GM19395 (cell line): ENCODE results near the gene RBMX2.
"Not testable (repeated sequence)": the region's sequence is repeated elsewhere in the genome, so short reads cannot be mapped to it uniquely, and the experiment has no call there.

ENCODE experiments used
- ATAC-seq: cut with Tn5 transposase; IDR thresholded peaks from one replicate; pipeline ENCODE4 v1.9.1; 2021; ENCODE audit warnings: mild to moderate bottlenecking, moderate library complexity; ENCODE audit not compliant: unreplicated experiment

RBMX2 gene

DNA sequence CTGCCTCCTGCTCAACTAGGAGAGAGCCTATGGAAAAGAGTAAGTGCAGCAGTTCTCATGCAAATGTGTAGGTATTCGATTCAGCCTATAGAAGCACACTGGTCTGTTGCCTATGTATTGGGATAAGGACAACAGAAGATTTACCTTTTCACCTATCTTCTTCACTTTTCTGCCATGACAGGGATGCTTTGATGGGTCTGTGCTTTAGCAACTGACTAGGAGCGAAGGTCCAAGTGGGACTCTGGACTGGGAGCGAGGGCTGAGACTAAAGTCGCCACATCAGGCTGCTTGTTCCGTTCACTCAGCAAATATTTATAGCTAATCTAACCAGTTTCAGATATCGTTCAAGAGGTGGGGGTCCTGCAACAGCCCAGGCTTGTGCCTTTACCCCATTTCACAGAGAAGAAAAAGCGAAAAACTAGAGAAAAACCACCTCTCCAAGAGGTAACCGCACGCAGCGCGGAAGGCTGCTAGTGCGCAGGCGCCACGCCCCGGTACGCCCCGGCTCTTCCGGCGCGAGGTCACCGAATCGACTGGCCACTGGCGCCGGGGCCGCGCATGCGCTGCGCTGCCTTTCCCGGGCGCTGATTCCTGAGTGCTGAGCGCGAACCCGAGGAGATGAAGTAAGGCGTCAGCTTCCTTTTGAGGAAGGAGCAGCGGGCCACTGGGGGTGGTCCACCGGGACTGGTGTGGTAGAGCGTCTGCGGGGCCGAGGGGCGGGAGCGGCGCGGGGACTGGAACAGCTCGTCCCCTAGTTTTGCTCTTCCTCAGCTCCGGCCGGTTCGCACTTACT lies at the start of gene RBMX2:
RBMX2 (plus strand) TSS at position 573 of the 793 bp plus-strand sequence; CDS start at position 619, 46 bp downstream.
- peak; percentile 92 for ATAC-seq

DNA sequence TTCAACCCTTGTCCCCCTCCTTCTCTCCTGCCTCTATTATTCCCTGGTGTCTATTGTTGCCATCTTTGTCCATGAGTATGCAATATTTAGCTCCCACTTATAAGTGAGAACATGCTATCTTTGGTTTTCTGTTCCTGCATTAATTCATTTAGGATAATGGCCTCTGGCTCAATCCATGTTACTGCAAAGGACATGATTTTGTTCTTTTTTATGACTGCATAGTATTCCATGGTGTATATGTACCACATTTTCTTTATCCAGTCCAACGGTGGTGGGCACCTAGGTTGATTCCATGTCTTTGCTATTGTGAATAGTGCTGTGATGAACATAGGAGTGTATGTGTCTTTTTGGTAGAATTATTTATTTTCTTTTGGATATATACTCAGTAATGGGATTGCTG lies 49.7 kb upstream of the RBMX2 start:
- not testable (repeated sequence) for ATAC-seq

DNA sequence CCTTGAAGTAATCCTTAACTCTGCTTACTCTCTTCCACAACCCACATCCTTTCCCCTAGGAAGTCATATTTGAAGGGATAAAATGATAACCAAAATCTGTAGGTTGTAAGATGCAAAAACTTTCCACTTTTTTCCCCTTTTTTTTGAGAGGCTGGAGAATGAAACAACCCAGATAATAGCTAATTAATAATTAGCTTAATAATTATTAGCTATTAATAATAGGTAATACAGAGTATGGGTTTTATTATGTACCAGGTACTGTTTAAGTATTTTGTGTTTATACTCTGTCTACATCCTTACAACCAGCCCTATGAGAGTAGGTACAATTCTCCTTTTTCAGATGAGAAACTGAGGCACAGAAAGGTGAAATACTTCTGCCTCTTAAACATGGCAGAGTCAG lies 25.7 kb upstream of the RBMX2 start:
- no peak for ATAC-seq

- ATAC-seq, result no peak
Observed at GRCh38 chrX:130378024-130378669, 23.6 kb upstream of the RBMX2 start.

GRCh38 chrX:130385520-130385919 lies 16.3 kb upstream of the RBMX2 start, which contains the start of gene GPR119:
TSS of gene GPR119 (minus strand) at chrX:130385674. CDS start at chrX:130385447, 227 bp downstream.
- no peak for ATAC-seq

- ATAC-seq, result no peak
Observed at GRCh38 chrX:130386408-130386808, 15.4 kb upstream of the RBMX2 start.

- ATAC-seq, result no peak
Observed at GRCh38 chrX:130393451-130394074, 8.2 kb upstream of the RBMX2 start.

- ATAC-seq, result no peak
Observed at GRCh38 chrX:130395341-130395740, 6.4 kb upstream of the RBMX2 start.

DNA sequence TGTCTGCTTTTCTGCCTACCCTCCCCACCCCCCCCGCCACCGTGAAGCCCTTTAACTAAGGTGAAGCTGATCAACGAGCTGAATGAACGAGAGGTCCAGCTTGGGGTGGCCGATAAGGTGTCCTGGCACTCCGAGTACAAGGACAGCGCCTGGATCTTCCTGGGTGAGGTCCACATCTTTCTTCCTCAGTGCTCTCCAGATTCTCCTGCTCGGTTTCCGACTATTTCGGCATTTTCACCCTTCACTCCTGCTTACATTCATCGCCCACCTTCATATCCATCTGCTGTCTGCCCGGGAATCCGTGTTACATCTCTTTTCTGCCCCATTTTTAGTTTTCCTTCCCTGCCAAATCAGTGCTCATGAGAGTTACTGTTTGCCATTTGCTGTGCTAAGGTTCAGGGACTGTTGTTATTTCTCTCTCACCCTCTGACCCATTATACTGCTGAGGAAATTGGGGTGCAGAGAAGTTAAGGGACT lies 459 bp downstream of the RBMX2 start:
- no peak for ATAC-seq

- ATAC-seq, result no peak
Observed at GRCh38 chrX:130413415-130413814, 11.6 kb downstream of the RBMX2 start.

- ATAC-seq, result no peak
Observed at GRCh38 chrX:130414800-130415199, 13.0 kb downstream of the RBMX2 start.

- ATAC-seq, result no peak
Observed at GRCh38 chrX:130415201-130415600, 13.4 kb downstream of the RBMX2 start.

DNA sequence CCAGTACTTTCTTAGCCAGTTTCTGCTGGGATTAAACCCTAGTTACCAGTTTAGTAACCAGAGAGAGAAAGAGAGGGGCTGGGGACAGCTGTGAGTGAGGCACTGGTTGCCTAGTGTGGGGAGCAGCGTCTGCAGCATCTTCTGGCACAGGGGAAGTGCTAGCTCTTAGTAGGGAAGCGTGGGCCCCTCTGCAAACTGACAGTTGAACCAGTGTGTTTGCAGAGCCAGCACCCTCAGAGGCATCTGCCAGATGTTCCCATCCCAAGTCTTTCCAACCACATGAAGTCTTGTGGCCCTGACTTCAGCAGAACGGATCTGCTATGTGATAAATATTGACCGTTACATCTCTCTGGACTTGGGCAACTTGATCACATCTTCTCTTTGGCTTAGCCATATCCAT lies 15.0 kb downstream of the RBMX2 start:
- no peak for ATAC-seq

GRCh38 chrX:130418066-130418465 lies 16.3 kb downstream of the RBMX2 start:
- ATAC-seq, result no peak

GRCh38 chrX:130418740-130419139 lies 17.0 kb downstream of the RBMX2 start:
- ATAC-seq, result peak; percentile 38

GRCh38 chrX:130419263-130419662 lies 17.5 kb downstream of the RBMX2 start:
- no peak for ATAC-seq

DNA sequence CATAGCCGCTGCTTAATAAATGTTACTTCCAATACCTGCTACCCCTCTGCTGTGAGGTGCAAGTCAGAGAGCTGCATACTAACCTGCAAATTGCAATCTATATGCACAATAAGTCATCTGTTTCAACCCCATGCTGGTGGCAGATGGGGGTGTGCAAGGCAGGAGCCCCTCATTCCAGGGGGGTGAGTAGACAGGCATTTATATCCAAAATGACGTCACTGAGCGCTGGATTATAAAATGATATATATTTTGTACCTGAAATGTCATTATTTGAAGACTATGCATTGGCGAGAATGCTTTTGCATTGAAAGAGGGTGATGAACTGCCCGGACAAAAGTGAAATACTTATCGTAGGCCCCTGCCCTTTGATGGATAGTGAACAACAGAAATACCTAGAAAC lies 24.7 kb downstream of the RBMX2 start:
- no peak for ATAC-seq

- not testable (repeated sequence) for ATAC-seq
Observed at GRCh38 chrX:130429236-130429635, 27.4 kb downstream of the RBMX2 start.

DNA sequence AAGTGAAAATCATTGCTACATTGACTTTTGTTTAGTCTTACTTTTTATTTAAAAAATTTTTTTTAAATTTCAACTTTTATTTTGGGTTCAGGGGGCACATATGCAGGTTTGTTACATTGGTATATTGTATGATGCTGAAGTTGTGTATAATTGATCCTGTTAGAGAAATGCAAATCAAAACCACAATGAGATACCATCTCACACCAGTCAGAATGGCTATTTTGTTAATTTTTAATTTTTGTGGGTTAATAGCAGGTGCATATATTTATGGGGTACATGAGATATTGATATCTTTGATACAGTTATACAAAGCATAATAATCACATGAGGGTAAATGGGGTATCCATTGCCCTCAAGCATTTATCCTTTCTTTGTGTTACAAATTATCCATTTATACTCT lies 34.1 kb downstream of the RBMX2 start:
- no peak for ATAC-seq

GRCh38 chrX:130437996-130438395 lies 36.2 kb downstream of the RBMX2 start:
- ATAC-seq, result not testable (repeated sequence)

- no peak for ATAC-seq
Observed at GRCh38 chrX:130443875-130444274, 42.1 kb downstream of the RBMX2 start.
